C4-2B (cell line): Measurements from ENCODE around the gene CDH12.

ENCODE experiments used
- ZFX ChIP-seq: fragments of 450-650 bp; IDR thresholded peaks from 2 replicates; pipeline ENCODE4 v1.6.1; 2017
- TF ChIP-seq, protein P1 (sequence below): fragments of 450-650 bp; conservative IDR thresholded peaks from 2 replicates; pipeline ENCODE4 v1.5.1; 2017; ENCODE audit warnings: mild to moderate bottlenecking

GRCh38 chr5:22643356-22643755 is 209.8 kb downstream of the CDH12 start:
- TF ChIP-seq, protein P1, sequence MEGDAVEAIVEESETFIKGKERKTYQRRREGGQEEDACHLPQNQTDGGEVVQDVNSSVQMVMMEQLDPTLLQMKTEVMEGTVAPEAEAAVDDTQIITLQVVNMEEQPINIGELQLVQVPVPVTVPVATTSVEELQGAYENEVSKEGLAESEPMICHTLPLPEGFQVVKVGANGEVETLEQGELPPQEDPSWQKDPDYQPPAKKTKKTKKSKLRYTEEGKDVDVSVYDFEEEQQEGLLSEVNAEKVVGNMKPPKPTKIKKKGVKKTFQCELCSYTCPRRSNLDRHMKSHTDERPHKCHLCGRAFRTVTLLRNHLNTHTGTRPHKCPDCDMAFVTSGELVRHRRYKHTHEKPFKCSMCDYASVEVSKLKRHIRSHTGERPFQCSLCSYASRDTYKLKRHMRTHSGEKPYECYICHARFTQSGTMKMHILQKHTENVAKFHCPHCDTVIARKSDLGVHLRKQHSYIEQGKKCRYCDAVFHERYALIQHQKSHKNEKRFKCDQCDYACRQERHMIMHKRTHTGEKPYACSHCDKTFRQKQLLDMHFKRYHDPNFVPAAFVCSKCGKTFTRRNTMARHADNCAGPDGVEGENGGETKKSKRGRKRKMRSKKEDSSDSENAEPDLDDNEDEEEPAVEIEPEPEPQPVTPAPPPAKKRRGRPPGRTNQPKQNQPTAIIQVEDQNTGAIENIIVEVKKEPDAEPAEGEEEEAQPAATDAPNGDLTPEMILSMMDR: no peak
- TF ChIP-seq ZFX: no peak
